Cardiac fibroblast (primary cell): ENCODE measurements around the gene C9orf40.
A peak's percentile ranks its signal among the peaks of the same experiment; 100 is the strongest.

Source experiments
- DNase-seq, 2 donors: peaks; one replicate each; pipeline versions ENCODE4 v3.0.0 to v3.0.0-alpha.2; 2010; ENCODE audit warnings: low read depth in 2 of 2
- H3K4me3 ChIP-seq, 2 donors: replicated peaks in 1 of 2; 1 replicate in 1 of 2; 2 replicates in 1 of 2; pipeline ENCODE4 v1.5.1; 2011; ENCODE audit warnings: low read depth in 2 of 2, low read length in 2 of 2, mild to moderate bottlenecking in 2 of 2, moderate library complexity in 1 of 2
- TF ChIP-seq, protein P1 (sequence below): IDR thresholded peaks from one replicate; pipeline ENCODE4 v1.5.1; 2011; ENCODE audit warnings: low read depth, mild to moderate bottlenecking, low read length, inconsistent platforms

C9orf40 gene, protein sequence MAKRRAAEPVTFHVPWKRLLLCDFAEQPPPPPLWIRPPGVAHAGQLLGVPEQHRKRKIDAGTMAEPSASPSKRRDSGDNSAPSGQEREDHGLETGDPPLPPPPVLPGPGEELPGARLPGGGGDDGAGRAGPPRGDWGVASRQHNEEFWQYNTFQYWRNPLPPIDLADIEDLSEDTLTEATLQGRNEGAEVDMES

DNA sequence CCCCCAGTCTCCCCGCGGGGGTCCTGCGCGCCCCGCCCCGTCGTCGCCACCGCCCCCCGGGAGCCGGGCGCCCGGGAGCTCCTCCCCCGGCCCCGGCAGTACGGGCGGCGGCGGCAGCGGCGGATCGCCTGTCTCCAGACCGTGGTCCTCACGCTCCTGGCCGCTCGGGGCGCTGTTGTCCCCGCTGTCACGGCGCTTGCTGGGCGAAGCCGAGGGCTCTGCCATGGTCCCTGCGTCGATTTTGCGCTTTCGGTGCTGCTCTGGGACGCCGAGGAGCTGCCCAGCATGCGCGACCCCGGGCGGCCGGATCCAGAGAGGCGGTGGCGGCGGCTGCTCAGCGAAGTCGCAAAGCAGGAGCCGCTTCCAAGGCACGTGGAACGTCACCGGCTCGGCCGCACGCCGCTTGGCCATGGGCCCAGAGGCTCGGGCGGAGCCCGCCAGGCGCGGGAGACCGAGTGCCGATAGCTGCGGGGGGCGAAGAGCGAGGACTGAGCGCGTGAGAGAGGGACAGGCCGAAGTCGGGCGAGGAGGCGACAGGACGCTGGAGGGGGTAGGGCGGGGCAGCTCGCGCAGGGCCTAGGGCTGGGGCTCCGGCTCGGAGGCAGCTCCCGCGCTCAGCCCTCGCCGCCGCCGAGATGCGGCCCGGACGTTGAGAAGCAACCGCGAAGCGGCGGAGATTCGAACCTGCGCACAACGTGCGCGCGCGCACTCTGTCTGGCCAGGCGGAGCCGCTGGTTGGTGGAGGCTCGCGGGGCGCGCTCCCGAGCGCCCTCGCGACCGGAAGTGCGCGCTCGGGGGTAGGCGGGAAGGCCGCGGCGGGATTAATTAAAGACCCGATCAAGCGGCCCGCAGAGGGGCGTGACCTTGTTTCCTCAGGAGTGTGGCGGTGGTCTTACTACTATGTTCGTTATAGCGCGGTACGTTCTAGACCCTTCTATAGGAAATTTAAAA is at the start of gene C9orf40:
TSS of gene C9orf40 (minus strand) at position 712 of the 951 bp plus-strand sequence. CDS start at position 411, 301 bp downstream.
- TF ChIP-seq, protein P1, sequence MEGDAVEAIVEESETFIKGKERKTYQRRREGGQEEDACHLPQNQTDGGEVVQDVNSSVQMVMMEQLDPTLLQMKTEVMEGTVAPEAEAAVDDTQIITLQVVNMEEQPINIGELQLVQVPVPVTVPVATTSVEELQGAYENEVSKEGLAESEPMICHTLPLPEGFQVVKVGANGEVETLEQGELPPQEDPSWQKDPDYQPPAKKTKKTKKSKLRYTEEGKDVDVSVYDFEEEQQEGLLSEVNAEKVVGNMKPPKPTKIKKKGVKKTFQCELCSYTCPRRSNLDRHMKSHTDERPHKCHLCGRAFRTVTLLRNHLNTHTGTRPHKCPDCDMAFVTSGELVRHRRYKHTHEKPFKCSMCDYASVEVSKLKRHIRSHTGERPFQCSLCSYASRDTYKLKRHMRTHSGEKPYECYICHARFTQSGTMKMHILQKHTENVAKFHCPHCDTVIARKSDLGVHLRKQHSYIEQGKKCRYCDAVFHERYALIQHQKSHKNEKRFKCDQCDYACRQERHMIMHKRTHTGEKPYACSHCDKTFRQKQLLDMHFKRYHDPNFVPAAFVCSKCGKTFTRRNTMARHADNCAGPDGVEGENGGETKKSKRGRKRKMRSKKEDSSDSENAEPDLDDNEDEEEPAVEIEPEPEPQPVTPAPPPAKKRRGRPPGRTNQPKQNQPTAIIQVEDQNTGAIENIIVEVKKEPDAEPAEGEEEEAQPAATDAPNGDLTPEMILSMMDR = peak; percentile 74
- H3K4me3 ChIP-seq = peak within 1 kb of the TSS; percentile 86 to 94
- DNase-seq = peak; percentile 85 to 89

DNA sequence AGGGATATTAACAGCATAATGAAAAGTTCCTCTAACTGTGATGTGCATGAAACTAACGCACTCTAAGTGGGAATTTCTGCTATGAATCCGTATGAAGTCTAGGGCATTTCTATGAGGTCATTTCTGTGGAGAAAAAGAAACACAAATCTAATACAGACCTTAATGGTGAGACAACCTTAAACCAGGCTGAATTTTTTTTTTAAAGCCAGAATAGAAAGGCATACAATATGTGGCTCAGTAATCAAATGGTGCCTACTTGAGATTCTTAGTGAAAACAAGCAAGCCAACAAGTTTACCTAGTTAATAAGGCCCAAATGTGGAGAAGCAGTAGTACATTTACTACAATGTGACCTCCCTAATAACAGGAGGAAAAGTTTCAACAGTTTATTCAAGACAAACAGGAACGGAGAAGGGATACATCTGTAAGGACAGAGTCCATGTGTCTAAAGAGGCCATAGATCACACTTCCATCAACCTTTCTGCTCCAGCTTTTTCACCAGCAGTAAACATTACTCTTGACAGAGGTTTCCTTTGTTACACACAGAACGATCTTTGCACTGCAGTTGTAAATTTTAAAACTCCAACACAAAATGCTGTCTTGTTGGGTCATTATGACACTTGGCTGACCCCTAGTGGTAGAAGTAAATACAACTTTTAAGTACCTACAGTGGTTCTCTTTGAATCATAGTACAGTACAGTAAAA is 49.2 kb upstream of the C9orf40 start:
- TF ChIP-seq, protein P1 = peak; percentile 57
- DNase-seq = peak; percentile 94 to 95

DNA sequence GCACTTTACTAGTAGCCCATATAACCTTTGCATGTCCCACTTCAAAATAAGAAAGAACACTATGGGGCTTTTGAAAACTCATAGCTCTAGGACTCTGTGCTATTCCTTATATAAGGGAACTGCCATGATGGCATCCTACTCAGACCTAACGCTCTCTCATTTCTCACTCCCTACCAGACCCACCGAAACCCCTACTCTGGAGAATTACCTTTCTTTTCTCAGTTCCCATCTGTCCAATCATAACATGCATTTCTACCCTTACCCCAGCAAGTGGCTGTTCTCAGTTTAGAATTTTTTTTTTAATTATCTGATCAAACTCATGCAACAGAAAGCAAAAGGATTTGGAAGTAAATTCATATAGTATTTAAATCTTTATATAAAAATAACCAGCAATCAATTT is 48.1 kb upstream of the C9orf40 start:
- TF ChIP-seq, protein P1 = no peak
- no peak for DNase-seq
- H3K4me3 ChIP-seq = no peak overlapping the region

More for the DNA sequence above, 49.2 kb upstream of the C9orf40 start:
- no peak overlapping the region for H3K4me3 ChIP-seq

DNA sequence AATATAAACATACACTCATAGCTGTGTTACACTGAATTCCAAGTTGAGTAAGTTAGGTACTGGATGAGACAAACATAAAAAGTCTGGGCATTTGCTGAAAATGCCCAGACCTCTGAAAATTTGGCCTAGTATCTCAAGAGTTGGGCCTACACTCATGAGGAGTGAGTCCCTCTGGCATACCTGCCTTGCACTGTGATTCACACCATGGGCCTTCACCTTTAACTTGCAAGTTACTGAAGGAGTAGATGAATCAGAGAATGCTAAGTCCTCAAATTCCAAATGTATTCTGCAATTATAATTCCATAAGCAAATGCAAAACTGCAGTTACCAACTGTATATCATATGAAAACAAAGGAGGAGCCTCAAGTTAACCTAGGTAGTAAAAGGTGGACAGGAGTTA is 32.3 kb upstream of the C9orf40 start:
- TF ChIP-seq, protein P1 = no peak
- no peak for DNase-seq
- no peak overlapping the region for H3K4me3 ChIP-seq

DNA sequence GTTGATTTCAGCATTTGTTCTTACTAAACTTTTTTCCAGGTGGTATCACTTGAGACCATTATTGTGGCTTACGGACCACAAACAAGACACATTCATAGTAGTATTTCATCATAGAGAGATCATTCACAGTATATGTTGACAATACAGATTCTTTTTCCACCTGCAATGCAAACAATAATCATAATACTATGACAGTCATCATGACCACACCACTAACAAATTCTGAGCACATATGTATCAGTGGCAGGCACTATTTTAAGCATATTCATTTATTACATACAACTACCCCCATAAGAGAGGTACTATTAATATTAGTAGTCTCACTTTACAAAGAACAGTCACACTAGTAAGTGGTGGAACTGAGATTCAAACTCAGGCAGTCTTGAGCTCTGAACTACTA is 31.0 kb upstream of the C9orf40 start:
- H3K4me3 ChIP-seq = no peak overlapping the region
- TF ChIP-seq, protein P1 = no peak
- DNase-seq = no peak

DNA sequence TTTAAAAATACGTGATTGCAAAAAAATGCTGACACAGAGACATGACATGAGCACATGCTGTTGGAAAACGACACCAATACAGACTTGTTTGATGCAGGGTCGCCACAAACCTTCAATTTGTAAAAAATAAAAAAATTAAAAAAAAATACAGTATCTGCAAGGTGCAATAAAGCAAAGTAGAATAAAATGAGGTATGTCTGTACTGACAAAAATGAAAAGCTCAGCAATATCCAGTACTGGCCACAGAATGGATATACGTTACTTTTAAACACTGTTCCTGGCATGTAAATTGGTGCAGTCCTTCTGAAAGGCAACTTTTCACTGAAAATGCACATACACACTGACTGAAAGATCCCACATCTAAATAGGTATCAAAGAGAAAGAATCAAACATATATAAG is 27.1 kb upstream of the C9orf40 start:
- TF ChIP-seq, protein P1 = no peak
- no peak for DNase-seq

More for the DNA sequence above, 27.1 kb upstream of the C9orf40 start:
- H3K4me3 ChIP-seq = no peak overlapping the region
